SK-N-SH (cell line): ENCODE data around the gene SSRP1. TPM values are rescaled to one million over a fixed set of nuclear protein-coding genes. Genes with fewer than 3 reads are reported as not detected.

Experiments
- CTCF ChIA-PET: fragments of 300-600, 350-600 bp; formaldehyde crosslinking; extraction: SDS; loops from one replicate; lab custom pipeline; 2021; lab: Yijun Ruan, JAX
- POLR2A ChIA-PET: fragments of 350-600 bp; sonication (Branson Sonifier 250); formaldehyde crosslinking; extraction: SDS; loops from one replicate; lab custom pipeline; 2020; ENCODE audit warnings: antibody characterized with exemption, inconsistent platforms; lab: Yijun Ruan, JAX
- DNase-seq: peaks from one replicate; pipeline ENCODE4 v3.0.0; 2012
- H2AFZ ChIP-seq: fragments of 200-600 bp; sonication (generic); 2 replicates; pipeline ENCODE4 v1.8.1; 2016; ENCODE audit warnings: antibody characterized with exemption, mild to moderate bottlenecking, low read depth
- H3F3A ChIP-seq: fragments of 200-600 bp; sonication (generic); replicated peaks from 2 replicates; pipeline ENCODE3; 2016; ENCODE audit warnings: antibody characterized with exemption, mild to moderate bottlenecking; ENCODE audit not compliant: insufficient read depth
- H3K27ac ChIP-seq, 2 experiments: fragments of 200-500 bp in 1 of 2; fragments of 200-600 bp in 1 of 2; sonication (Bioruptor generic) in 1 of 2; sonication (generic), shearing (Covaris generic) in 1 of 2; 2 replicates each; pipeline versions ENCODE4 v1.5.1 to v1.6.1; 2014 to 2016; ENCODE audit warnings: low read depth in 2 of 2, inconsistent platforms in 1 of 2, low read length in 1 of 2, mild to moderate bottlenecking in 1 of 2, mixed read lengths in 1 of 2
- H3K27me3 ChIP-seq: fragments of 200-600 bp; sonication (generic), shearing (Covaris generic); 2 replicates; pipeline ENCODE4 v1.6.1; 2016; ENCODE audit warnings: mixed run types; ENCODE audit not compliant: insufficient read depth
- H3K36me3 ChIP-seq, 2 experiments: fragments of 200-500 bp in 1 of 2; fragments of 200-600 bp in 1 of 2; sonication (Bioruptor generic) in 1 of 2; sonication (generic) in 1 of 2; replicated peaks in 1 of 2; 2 replicates each; pipeline versions ENCODE3 to v1.5.1; 2014 to 2016; ENCODE audit warnings: low read length in 1 of 2, mild to moderate bottlenecking in 1 of 2; ENCODE audit not compliant: insufficient read depth in 2 of 2, control insufficient read depth in 1 of 2
- H3K4me1 ChIP-seq, 2 experiments: fragments of 200-500 bp in 1 of 2; fragments of 200-600 bp in 1 of 2; sonication (Bioruptor generic) in 1 of 2; sonication (generic), shearing (Covaris generic) in 1 of 2; 2 replicates each; pipeline versions ENCODE4 v1.5.1 to v1.6.1; 2014 to 2016; ENCODE audit warnings: low read depth in 1 of 2, low read length in 1 of 2, mixed run types in 1 of 2; ENCODE audit not compliant: insufficient read depth in 2 of 2, control insufficient read depth in 1 of 2
- H3K4me2 ChIP-seq: fragments of 200-600 bp; sonication (generic), shearing (Covaris generic); 2 replicates; pipeline ENCODE4 v1.6.1; 2017; ENCODE audit warnings: mixed run types
- H3K4me3 ChIP-seq, 2 experiments: fragments of 200-500 bp in 1 of 2; fragments of 200-600 bp in 1 of 2; sonication (Bioruptor generic) in 1 of 2; sonication (generic), shearing (Covaris generic) in 1 of 2; 2 replicates each; pipeline versions ENCODE4 v1.5.1 to v1.8.1; 2014 to 2016; ENCODE audit warnings: low read depth in 2 of 2, inconsistent platforms in 1 of 2, low read length in 1 of 2, mild to moderate bottlenecking in 1 of 2, mixed read lengths in 1 of 2, moderate library complexity in 1 of 2
- H3K79me2 ChIP-seq: fragments of 200-600 bp; sonication (generic); 2 replicates; pipeline ENCODE4 v1.8.1; 2017; ENCODE audit warnings: mild to moderate bottlenecking; ENCODE audit not compliant: insufficient read depth
- H3K9ac ChIP-seq: fragments of 200-600 bp; sonication (generic); 2 replicates; pipeline ENCODE4 v1.6.1; 2017; ENCODE audit warnings: mixed run types
- H3K9me2 ChIP-seq: fragments of 200-600 bp; sonication (generic); 2 replicates; pipeline ENCODE4 v1.6.1; 2017; ENCODE audit warnings: mixed run types
- H3K9me3 ChIP-seq: fragments of 200-600 bp; sonication (generic); 2 replicates; pipeline ENCODE4 v1.6.1; 2017; ENCODE audit warnings: mixed run types, mild to moderate bottlenecking, moderate library complexity
- H4K20me1 ChIP-seq: fragments of 200-600 bp; sonication (generic); 2 replicates; pipeline ENCODE4 v1.6.1; 2017; ENCODE audit warnings: mild to moderate bottlenecking, mixed run types; ENCODE audit not compliant: insufficient read depth
- CHD2 ChIP-seq: fragments of 150-350 bp; IDR thresholded peaks from 2 replicates; pipeline ENCODE4 v1.6.1; 2018; ENCODE audit warnings: low read length; ENCODE audit not compliant: partially characterized antibody
- FOSL2 ChIP-seq: IDR thresholded peaks from 2 replicates; pipeline ENCODE4 v1.4.0; 2012; ENCODE audit warnings: low read depth, mild to moderate bottlenecking, moderate library complexity, borderline replicate concordance
- GABPA ChIP-seq: IDR thresholded peaks from 2 replicates; pipeline ENCODE4 v1.4.0; 2012; ENCODE audit warnings: low read depth, mild to moderate bottlenecking
- NFIC ChIP-seq: IDR thresholded peaks from 2 replicates; pipeline ENCODE4 v1.4.0; 2012; ENCODE audit warnings: borderline replicate concordance
- RXRA ChIP-seq: IDR thresholded peaks from 2 replicates; pipeline ENCODE4 v1.4.0; 2012; ENCODE audit warnings: low read depth, mild to moderate bottlenecking, borderline replicate concordance
- TAF1 ChIP-seq: IDR thresholded peaks from 2 replicates; pipeline ENCODE4 v1.6.1; 2012; ENCODE audit warnings: low read depth, mild to moderate bottlenecking, low read length, moderate library complexity, borderline replicate concordance
- YY1 ChIP-seq: IDR thresholded peaks from 2 replicates; pipeline ENCODE4 v1.4.0; 2012; ENCODE audit warnings: low read depth, mild to moderate bottlenecking
- WGBS: methylation state at CpG from one replicate; pipeline ENCODE4 v1.1.6; 2017; ENCODE audit warnings: low lambda C conversion rate; 5-methylcytosine and 5-hydroxymethylcytosine counted together
- polyA plus RNA-seq, 3 experiments: library from polyadenylated mRNA; depleted of rRNA; stranded (reverse); fragments of >200 nt; gene quantifications; 2 replicates each; pipeline ENCODE4 v1.2.3, GENCODE V29; 2012
- TF ChIP-seq, protein P1 (sequence below): IDR thresholded peaks from 2 replicates; pipeline ENCODE4; 2012
- TF ChIP-seq, protein P2 (sequence below): fragments of 150-350 bp; IDR thresholded peaks from 2 replicates; pipeline ENCODE4 v1.6.1; 2017; ENCODE audit warnings: antibody characterized with exemption, low read length, low read depth, borderline replicate concordance
- TF ChIP-seq, protein P3 (sequence below): fragments of 150-350 bp; IDR thresholded peaks from 2 replicates; pipeline ENCODE4 v1.6.1; 2016; ENCODE audit warnings: mild to moderate bottlenecking, low read depth, low read length
- TF ChIP-seq, protein P4 (sequence below): IDR thresholded peaks from 2 replicates; pipeline ENCODE4 v1.4.0; 2012; ENCODE audit warnings: low read depth

The SSRP1 gene
- polyA plus RNA-seq, 1 of the 3 experiments (the other 2 are of a cell fraction) = 137 TPM

DNA sequence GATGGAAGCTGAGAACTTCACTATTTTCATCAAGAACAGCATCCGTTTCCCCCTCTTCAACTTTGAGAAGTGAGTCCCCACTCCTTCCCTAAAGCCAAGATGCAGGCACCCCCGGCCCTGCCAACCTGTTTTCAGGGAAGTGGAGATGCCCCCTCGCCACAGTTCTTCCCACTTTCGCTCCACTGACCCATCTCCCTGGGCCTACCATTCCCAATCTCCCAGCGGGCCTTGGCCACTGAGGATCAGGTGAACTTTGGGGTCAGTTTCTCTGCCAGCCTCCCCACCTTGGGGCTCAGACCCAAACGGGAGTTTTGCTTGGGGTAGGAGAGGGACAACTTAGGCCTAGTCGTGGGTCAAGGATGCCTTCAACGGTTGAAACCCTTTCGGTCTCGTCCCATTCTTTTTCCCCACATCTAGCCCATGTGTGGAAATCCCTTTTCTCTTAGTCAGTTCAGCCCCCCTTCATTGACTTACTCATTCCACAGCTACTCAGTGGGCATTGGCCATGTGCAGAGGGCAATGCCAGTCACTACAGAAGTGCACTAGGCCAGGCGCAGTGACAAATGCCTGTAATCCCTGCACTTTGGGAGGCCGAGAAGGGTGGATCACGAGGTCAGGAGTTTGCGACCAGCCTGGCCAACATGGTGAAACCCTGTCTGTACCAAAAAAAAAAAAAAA is 13.1 kb upstream of the SSRP1 start:
- H3K27me3 ChIP-seq = no peaks in the 10 kb centered on the region

DNA sequence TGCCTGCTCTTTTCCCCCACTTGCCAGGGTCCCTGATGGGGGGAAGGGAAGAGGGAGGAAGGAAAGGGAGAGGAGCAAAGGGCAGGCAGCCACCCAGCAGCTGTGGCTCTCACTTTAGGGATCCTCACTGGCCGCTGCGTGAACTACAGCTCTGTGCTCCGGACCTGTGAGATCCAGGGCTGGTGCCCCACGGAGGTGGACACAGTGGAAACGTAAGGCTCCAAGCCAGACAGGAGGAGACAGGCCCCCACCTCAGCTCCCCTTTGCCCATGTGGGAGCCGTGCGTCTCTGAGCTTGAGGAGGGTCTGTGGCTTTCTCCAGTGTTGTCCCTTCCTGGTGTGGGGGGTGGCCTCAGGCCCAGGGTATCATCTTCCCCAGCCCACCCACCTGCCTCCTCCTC is 12.4 kb upstream of the SSRP1 start:
- Histone ChIP-seq H3K79me2 (no peaks in the 10 kb centered on the region), H2AFZ (no peak overlapping the region), H3K4me1 (peaks cover 0 to 2% of the 10 kb centered on the region in 2 experiments; a peak in 1 of 4 replicates), H3K9me3 (no peaks in the 10 kb centered on the region), H3K4me2 (no peak overlapping the region), H3K9ac (no peak overlapping the region), H3K4me3 (no peak overlapping the region), H3K9me2 (no peaks in the 10 kb centered on the region), H4K20me1 (no peaks in the 10 kb centered on the region), H3K27ac (no peak overlapping the region), H3F3A (no peaks in the 10 kb centered on the region), H3K27me3 (no peaks in the 10 kb centered on the region), H3K36me3 (no peaks in the 10 kb centered on the region)
- ChIA-PET POLR2A (no interaction called here), CTCF (interaction anchor here (0.7 to 4.4 kb wide), 12 partner anchors 8 to 507 kb away, joined by 3 to 42 read pairs (median 4); partner anchors contain the start of genes P2RX3 and SLC43A1)
- 78% methylated on average over 4 of the region's 7 CpGs for WGBS
- DNase-seq = no peak
- TF ChIP-seq FOSL2 = no peak
- no peak for TF ChIP-seq TAF1
- TF ChIP-seq, protein P1, sequence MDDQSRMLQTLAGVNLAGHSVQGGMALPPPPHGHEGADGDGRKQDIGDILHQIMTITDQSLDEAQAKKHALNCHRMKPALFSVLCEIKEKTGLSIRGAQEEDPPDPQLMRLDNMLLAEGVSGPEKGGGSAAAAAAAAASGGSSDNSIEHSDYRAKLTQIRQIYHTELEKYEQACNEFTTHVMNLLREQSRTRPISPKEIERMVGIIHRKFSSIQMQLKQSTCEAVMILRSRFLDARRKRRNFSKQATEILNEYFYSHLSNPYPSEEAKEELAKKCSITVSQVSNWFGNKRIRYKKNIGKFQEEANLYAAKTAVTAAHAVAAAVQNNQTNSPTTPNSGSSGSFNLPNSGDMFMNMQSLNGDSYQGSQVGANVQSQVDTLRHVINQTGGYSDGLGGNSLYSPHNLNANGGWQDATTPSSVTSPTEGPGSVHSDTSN = no peak
- TF ChIP-seq, protein P2, sequence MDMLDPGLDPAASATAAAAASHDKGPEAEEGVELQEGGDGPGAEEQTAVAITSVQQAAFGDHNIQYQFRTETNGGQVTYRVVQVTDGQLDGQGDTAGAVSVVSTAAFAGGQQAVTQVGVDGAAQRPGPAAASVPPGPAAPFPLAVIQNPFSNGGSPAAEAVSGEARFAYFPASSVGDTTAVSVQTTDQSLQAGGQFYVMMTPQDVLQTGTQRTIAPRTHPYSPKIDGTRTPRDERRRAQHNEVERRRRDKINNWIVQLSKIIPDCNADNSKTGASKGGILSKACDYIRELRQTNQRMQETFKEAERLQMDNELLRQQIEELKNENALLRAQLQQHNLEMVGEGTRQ = no peak
- TF ChIP-seq GABPA = no peak
- no peak for TF ChIP-seq YY1
- TF ChIP-seq NFIC = no peak
- TF ChIP-seq, protein P3, sequence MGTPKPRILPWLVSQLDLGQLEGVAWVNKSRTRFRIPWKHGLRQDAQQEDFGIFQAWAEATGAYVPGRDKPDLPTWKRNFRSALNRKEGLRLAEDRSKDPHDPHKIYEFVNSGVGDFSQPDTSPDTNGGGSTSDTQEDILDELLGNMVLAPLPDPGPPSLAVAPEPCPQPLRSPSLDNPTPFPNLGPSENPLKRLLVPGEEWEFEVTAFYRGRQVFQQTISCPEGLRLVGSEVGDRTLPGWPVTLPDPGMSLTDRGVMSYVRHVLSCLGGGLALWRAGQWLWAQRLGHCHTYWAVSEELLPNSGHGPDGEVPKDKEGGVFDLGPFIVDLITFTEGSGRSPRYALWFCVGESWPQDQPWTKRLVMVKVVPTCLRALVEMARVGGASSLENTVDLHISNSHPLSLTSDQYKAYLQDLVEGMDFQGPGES = no peak
- TF ChIP-seq CHD2 = no peak

More for the DNA sequence above, 13.1 kb upstream of the SSRP1 start:
- Histone ChIP-seq H3F3A (no peaks in the 10 kb centered on the region), H3K36me3 (no peaks in the 10 kb centered on the region), H3K4me3 (no peak overlapping the region), H3K79me2 (no peaks in the 10 kb centered on the region), H3K9ac (no peak overlapping the region), H3K9me3 (no peaks in the 10 kb centered on the region), H3K27ac (no peak overlapping the region), H3K4me1 (peaks cover 0 to 2% of the 10 kb centered on the region in 2 experiments; a peak in 1 of 4 replicates)
- WGBS = 78% methylated on average over 14 of the region's 14 CpGs
- TF ChIP-seq, protein P4, sequence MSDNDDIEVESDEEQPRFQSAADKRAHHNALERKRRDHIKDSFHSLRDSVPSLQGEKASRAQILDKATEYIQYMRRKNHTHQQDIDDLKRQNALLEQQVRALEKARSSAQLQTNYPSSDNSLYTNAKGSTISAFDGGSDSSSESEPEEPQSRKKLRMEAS = peak; percentile 44; the same call in 1 of the 2 replicates
- TF ChIP-seq RXRA (no peak), FOSL2 (peak; percentile 40; the same call in 1 of the 2 replicates)
- TF ChIP-seq, all 33 proteins: peak for 2
- no peak for DNase-seq
- no peaks in the 10 kb centered on the region for H4K20me1 ChIP-seq
- H3K9me2 ChIP-seq = no peaks in the 10 kb centered on the region
- no peak overlapping the region for H2AFZ ChIP-seq
- ChIA-PET POLR2A (no interaction called here), CTCF (interaction anchor here (0.7 to 4.4 kb wide), 15 partner anchors 9 to 507 kb away, joined by 3 to 42 read pairs (median 4); partner anchors contain the start of genes P2RX3 and SLC43A1)
- H3K4me2 ChIP-seq = no peak overlapping the region
